GM12892 (cell line): ENCODE results near the gene ANGPTL4.
"Not testable (repeated sequence)": the region's sequence is repeated elsewhere in the genome, so short reads cannot be mapped to it uniquely, and the experiment has no call there.

Experiments
- POLR2AphosphoS5 ChIP-seq: IDR thresholded peaks from 2 replicates; pipeline ENCODE4 v1.6.1; 2011; ENCODE audit warnings: low read depth, low read length, control low read depth
- TAF1 ChIP-seq: IDR thresholded peaks from 2 replicates; pipeline ENCODE4 v1.6.1; 2011; ENCODE audit warnings: low read depth, mild to moderate bottlenecking, control low read depth, low read length, borderline replicate concordance

- not testable (repeated sequence) for TF ChIP-seq TAF1, POLR2AphosphoS5
Measured at GRCh38 chr19:8376373-8376974, 12.5 kb downstream of the ANGPTL4 start.
